HG03342 (cell line): Measurements from ENCODE around the gene FAM156A.
"Not testable (repeated sequence)": the region's sequence is repeated elsewhere in the genome, so short reads cannot be mapped to it uniquely, and the experiment has no call there.

Source experiments
- ATAC-seq: cut with Tn5 transposase; IDR thresholded peaks from one replicate; pipeline ENCODE4 v1.9.1; 2021; ENCODE audit warnings: mild to moderate bottlenecking, moderate library complexity; ENCODE audit not compliant: unreplicated experiment

The FAM156A gene

GRCh38 chrX:52967922-52968321 lies 9.6 kb upstream of the FAM156A start:
- not testable (repeated sequence) for ATAC-seq

DNA sequence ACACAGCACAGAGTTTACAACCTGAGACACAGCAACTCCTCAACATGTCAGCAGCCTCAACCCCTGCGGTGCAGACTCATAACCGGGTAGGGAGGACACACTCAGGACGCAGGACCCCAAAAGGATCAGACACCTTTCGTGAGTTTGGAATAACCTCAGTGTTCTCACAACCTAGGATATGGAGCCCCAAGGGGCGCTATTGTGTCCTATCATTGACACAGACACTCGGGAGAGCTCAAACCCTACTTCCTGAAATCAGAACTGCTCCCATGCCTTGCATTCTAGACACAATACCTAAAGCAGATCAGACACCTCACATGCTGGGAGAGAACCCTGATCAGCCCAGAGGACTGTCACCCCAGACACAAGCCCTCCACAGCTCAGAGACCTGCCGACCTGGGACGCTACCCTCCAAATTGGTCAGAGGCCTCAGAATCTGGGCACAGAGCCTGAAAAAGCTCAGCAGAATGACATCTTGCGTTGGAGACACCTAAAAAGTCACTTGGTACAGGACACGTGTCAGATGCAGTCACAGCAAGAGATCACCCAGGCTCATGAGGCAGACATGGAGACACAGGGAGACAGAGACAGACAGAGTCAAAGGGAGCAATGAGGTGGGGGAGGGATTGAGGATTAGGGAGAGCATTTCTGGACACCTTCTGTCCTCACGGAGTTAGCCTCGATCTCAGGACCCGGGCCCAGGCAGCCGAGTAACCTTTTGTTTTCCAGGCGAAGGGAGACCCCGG lies 8.8 kb upstream of the FAM156A start:
- not testable (repeated sequence) for ATAC-seq

- peak; percentile 16 for ATAC-seq
Observed at GRCh38 chrX:52958961-52959360, 643 bp upstream of the FAM156A start.

DNA sequence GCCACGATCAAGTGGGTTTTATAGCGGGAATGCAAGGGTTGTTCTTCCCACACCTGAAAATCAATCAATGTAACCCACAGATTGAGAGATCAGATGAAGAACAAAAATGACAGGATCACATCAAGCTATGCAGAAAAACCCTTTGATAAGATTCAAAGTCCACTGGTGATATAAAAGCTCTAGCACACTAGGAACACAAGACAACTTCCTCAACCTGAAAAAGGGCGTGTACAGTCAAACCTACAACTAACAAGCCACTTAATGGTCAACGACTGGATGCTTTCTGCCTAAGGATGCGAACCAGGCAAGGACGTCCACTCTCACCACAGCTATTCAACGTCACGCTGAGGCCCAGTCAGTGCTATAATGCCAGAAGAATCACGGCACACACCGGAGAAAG lies 8.4 kb downstream of the FAM156A start:
- not testable (repeated sequence) for ATAC-seq

DNA sequence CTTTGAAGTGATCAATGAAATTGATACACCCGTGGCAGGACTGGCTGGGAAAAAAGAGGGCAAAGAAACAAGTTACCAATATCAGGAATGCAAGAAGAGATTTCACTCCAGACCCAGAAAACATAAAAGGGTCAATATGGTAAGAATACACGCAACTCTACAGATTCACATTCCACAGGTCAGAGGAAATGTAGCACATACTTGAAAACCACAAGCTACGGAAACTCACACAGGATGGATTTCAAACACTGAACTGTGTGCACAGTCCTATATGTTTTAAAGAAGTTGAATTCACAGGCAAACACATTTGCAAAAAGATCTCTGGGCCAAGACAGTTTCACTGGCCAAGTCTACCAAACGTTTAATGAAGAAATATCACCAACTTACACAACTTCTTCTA lies 9.0 kb downstream of the FAM156A start:
- ATAC-seq = not testable (repeated sequence)

DNA sequence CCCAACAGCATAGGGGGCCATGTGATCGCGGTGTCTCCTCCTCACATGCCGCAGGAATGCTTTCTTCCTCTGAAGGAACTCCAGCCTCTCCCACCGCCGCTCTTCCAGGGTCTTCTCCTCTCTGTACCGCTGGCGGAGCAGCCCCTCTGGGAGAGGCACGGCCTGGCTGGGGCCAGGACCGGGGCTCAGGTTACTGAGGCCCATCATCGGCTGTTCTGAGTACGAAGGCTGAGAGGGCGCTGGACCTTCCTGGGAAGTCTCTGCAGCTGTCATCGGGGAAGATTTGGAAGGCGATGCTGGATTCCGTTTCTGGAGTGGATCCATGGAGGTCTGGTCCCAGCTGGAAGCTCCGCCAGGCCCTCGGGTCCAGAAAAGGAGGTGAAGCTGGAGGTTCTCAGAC lies 10.1 kb downstream of the FAM156A start:
- not testable (repeated sequence) for ATAC-seq

DNA sequence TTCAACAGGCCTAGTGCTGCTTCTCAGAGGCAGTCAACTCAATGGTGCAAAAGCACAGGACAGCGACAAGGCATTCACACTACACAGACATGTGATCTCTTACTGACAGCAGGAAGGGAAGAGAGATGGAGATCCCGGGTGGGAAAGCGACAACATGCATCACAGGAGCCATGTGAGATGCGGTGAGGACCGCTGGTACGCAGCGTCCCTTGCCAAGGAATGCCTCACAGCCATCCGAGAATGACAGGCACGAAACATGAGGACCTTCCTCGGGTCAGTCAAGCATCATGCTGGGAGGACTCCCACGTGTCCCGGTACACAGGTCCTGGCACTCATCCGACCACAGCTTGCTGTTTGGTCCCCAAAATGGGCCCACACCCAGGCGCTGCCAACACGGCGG lies 10.8 kb downstream of the FAM156A start:
- ATAC-seq = not testable (repeated sequence)

DNA sequence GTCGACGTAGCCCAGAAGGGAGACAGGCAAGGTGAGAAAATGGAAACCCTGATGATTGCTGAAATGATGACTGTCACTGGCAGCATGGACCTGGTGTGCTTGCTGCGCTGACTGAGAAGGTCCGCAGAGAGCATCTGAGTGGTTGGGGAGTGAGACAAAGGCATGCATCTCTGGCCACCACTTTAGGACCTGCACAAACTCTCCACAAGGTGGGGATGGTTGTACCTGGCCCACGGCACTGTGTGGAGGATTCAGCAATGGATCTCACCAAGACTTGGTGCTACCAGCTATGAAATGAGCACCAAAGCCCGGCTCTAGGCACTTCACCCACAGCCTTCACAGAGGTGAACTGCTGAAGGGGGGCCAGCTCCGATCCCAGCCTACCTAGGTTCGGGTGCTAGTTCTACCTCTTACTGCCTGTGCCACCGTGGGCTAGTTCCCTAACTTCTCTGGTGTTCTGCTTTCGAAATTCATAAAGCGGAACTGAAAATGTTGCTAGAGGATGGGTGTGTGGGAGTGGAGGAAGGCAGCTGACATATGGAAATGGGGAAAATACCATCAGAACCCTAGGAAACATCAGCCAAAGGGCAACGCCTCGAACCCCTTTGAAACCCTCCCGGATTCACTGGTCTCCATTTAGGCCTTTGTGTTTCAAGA lies 12.4 kb downstream of the FAM156A start:
- ATAC-seq = not testable (repeated sequence)

DNA sequence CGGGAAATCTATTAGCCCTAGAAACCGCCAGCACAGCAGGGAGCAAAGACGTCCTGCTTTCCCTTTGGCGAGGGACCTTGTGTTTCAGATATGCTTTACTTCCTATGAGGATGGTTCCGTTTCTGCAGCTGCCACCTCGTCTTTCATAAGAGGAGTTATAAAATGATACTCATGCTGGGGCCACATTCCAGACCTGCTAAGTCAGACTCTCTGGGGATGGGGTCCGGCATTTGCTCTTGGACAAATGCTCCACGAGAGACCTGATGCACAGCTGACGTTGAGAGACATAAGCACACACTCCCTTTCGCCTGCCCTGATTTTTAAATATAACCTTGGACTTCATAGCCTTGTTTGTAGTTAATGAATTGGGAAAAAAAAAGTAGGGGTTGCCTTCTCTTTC lies 16.6 kb downstream of the FAM156A start:
- not testable (repeated sequence) for ATAC-seq

DNA sequence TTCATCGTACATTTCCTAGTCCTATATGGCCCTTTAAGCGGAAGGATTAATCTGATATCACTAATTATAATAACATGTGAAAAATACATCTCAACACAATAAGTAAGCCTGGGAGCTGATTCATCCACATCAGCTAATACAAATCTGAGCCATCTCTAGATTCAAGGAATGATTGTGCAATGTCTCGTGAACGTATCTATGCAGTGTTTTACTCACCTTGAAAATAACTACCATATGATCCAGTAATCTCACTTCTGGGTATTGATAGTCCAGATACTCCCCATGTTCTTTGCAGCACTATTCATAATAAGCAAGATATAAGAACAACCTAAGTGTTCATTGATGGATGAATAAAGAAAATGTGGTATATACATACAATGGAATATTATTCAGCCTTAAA lies 17.6 kb downstream of the FAM156A start:
- not testable (repeated sequence) for ATAC-seq

GRCh38 chrX:52935470-52935784 lies 22.9 kb downstream of the FAM156A start:
- not testable (repeated sequence) for ATAC-seq

DNA sequence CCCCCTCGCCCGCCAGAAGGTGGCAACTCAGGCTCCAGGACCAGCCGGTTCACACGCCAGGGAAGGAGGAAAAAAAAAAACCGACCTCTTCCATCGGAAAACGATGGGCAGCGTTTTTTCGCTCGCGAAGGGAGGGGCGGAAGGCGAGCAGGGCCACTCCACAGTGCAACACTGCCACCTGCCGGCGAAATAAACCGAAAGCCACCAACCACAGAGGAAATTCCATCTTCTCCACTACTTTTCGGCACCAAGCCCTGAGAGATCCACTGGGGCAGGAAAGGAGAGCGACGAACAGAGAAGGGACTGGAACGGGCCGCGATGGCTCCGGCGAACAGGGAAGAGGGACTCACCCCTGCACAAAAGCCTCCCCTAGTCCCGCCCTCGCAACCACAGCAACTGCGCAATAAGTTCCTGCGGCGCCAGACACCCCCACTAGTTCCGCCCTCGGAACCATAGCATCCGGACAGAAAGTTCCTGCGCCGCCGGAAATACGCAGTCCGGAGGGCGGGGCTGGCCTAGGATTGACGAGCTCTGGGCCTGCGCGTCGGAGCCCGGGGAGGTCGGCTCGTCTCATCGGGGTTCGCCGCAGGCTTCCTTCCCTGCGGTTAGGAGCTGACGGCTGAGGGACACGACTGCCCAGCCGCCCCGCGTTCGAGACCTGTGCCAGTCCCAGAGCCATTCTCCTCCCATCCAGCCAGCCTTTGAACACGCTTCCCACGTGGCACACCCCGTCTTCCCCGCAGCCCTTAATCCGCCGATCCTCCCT lies 23.4 kb downstream of the FAM156A start:
- ATAC-seq = peak; percentile 91

GRCh38 chrX:52933976-52934703 lies 24.2 kb downstream of the FAM156A start:
- peak; percentile 30 for ATAC-seq

DNA sequence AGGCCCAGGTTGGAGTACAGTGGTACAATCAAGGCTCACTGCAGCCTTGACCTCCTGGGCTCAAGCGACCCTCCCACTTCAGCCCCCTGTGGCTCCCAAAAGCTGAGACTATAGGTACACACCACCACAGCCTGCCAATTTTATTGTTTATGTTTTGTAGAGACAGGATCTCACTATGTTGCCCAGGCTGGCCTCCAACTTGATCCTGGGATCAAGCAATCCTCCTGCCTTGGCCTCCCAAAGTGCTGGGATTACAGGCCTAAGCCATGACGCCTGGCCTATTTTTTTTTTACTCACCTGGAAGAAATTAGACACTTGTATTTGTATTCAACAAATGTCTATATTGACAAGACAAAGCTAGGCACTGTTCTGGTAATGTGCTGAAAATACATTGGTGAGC lies 25.1 kb downstream of the FAM156A start:
- ATAC-seq = no peak

DNA sequence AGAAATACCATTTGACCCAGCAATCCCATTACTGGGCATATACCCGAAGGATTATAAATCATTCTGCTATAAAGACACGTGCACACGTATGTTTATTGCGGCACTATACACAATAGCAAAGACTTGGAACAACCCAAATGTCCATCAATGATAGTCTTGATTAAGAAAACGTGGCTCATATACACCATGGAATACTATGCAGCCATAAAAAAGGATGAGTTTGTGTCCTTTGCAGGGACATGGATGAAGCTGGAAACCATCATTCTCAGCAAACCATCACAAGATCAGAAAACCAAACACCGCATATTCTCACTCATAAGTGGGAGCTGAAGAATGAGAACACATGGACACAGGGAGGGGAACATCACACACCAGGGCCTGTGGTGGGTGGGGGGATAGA lies 28.1 kb downstream of the FAM156A start:
- not testable (repeated sequence) for ATAC-seq

DNA sequence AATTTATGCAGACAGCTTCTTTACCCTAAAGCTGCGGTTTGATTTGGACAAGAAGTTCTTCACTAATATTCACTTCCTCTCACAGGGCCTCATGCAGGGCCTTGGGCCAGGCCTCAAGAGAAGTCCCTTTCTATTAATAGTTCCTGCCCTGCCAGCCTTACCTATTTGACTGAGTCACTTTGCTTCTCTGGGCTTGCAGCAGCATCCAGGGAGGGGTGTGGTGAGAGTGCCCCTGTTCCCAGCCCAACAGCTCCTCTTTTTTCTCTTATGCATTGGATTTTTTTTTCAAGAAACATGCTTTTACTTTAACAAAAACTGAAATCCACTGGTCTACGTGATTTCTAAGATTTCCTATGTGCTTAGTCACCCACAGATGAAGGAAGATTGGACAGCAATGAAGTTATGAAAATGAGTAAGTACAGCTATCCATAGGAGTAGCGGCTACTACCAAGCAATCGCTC lies 34.5 kb downstream of the FAM156A start:
- peak; percentile 37 for ATAC-seq

DNA sequence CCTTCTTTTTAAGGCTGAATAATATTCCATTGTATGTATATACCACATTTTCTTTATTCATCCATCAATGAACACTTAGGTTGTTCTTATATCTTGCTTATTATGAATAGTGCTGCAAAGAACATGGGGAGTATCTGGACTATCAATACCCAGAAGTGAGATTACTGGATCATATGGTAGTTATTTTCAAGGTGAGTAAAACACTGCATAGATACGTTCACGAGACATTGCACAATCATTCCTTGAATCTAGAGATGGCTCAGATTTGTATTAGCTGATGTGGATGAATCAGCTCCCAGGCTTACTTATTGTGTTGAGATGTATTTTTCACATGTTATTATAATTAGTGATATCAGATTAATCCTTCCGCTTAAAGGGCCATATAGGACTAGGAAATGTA lies 43.6 kb downstream of the FAM156A start:
- not testable (repeated sequence) for ATAC-seq

GRCh38 chrX:52913681-52914080 lies 44.6 kb downstream of the FAM156A start:
- not testable (repeated sequence) for ATAC-seq

- ATAC-seq = not testable (repeated sequence)
Observed at GRCh38 chrX:52909313-52909969, 48.9 kb downstream of the FAM156A start.

GRCh38 chrX:52907900-52908299 lies 50.4 kb downstream of the FAM156A start:
- ATAC-seq = not testable (repeated sequence)
